Calu3 (cell line): ENCODE measurements around the gene PAK4. TPM values are rescaled to one million over a fixed set of nuclear protein-coding genes. Genes with fewer than 3 reads are reported as not detected.

Experiments used
- Bru-seq: library from RNA; stranded (reverse); fragments of 400-500 nt; gene quantifications from one replicate; lab custom pipeline; 2021; lab: Mats Ljungman, UMichigan
- BruChase-seq, 2 experiments: library from RNA; stranded (reverse); fragments of 400-500 nt; gene quantifications; one replicate each; lab custom pipeline; 2021; lab: Mats Ljungman, UMichigan
- BruUV-seq: library from RNA; stranded (reverse); fragments of 400-500 nt; replicated peaks from 2 replicates; lab custom pipeline; 2021; lab: Mats Ljungman, UMichigan
- CTCF ChIA-PET: fragments of 300-600 bp; sonication (Branson Sonifier 250); formaldehyde crosslinking; loops from one replicate; lab custom pipeline; 2022; ENCODE audit warnings: antibody characterized with exemption; lab: Charles Lee
- DNase-seq: peaks from one replicate; pipeline ENCODE4 v3.0.0; 2022
- H3K27ac Mint-ChIP-seq: one replicate; pipeline ENCODE4 v1.8.0; 2022; ENCODE audit warnings: mixed read lengths; ENCODE audit not compliant: unreplicated experiment
- H3K27me3 Mint-ChIP-seq: one replicate; pipeline ENCODE4 v1.8.0; 2022; ENCODE audit warnings: mixed read lengths; ENCODE audit not compliant: unreplicated experiment
- H3K36me3 Mint-ChIP-seq: one replicate; pipeline ENCODE4 v1.8.0; 2022; ENCODE audit warnings: mild to moderate bottlenecking, moderate library complexity, mixed read lengths; ENCODE audit not compliant: insufficient read depth, unreplicated experiment
- H3K4me1 Mint-ChIP-seq: one replicate; pipeline ENCODE4 v1.8.0; 2022; ENCODE audit warnings: mild to moderate bottlenecking, low read depth, mixed read lengths; ENCODE audit not compliant: unreplicated experiment
- H3K4me3 Mint-ChIP-seq: one replicate; pipeline ENCODE4 v1.8.0; 2022; ENCODE audit warnings: mild to moderate bottlenecking, low read depth, moderate library complexity, mixed read lengths; ENCODE audit not compliant: unreplicated experiment
- H3K9me3 Mint-ChIP-seq: one replicate; pipeline ENCODE4 v1.8.0; 2022; ENCODE audit warnings: low read depth, mixed read lengths; ENCODE audit not compliant: unreplicated experiment
- CTCF ChIP-seq: fragments of 200-600 bp; IDR thresholded peaks from one replicate; pipeline ENCODE4 v1.8.0; 2022; ENCODE audit warnings: antibody characterized with exemption; ENCODE audit not compliant: unreplicated experiment
- intact Hi-C: fragments of 100-400 bp; cut with micrococcal nuclease; formaldehyde crosslinking; loops from one replicate; pipeline ENCODE4 v1.10.0; 2022; ENCODE audit not compliant: unreplicated experiment
- long read RNA-seq: library from polyadenylated mRNA; stranded (forward); transcript quantifications from one replicate; pipeline ENCODE4 v2.0.0, GENCODE V29; 2022
- total RNA-seq: library from RNA; stranded (reverse); gene quantifications from 2 replicates; pipeline ENCODE4 v1.2.3, GENCODE V29; 2022

Gene PAK4
- total RNA-seq (75.7 and 89.2 TPM in 2 replicates), Bru-seq, nascent RNA (percentile 77 among the genes with signal in this experiment), BruChase-seq, experiment 1, labeled RNA remaining after a 6-hour chase (percentile 79 among the genes with signal in this experiment), BruChase-seq, experiment 2, labeled RNA remaining after a 2-hour chase (percentile 73 among the genes with signal in this experiment)
- long read RNA-seq, partial matches to known transcripts, result 7 of 50 reads
- long read RNA-seq, other reads (novel, unspliced or antisense), result 38 of 50 reads

GRCh38 chr19:39125554-39126311, at the start of gene PAK4:
Gene PAK4, plus strand, starts transcription at chr19:39125786. Its CDS starts 43,768 bp downstream, at chr19:39169554.
- DNase-seq, result peak; percentile 99
- CTCF ChIA-PET, result interaction anchor here (0.6 to 0.7 kb wide), 2 partner anchors 14 to 491 kb away, joined by 3 to 7 read pairs; no protein-coding TSS in a partner anchor
- H3K36me3 Mint-ChIP-seq, result peaks cover 39% of the 10 kb centered on the region
- H3K27ac Mint-ChIP-seq, result peak within 1 kb of the TSS; percentile 96
- H3K27me3 Mint-ChIP-seq, result no peaks in the 10 kb centered on the region
- no peaks in the 10 kb centered on the region for H3K9me3 Mint-ChIP-seq
- BruUV-seq, result no TSS peak
- peaks cover 65% of the 10 kb centered on the region for H3K4me1 Mint-ChIP-seq
- no peak for TF ChIP-seq CTCF
- intact Hi-C loops, result no loop called here
- H3K4me3 Mint-ChIP-seq, result peak within 1 kb of the TSS; percentile 94

GRCh38 chr19:39077323-39077722, 48.3 kb upstream of the PAK4 start:
- BruUV-seq, result no TSS peak
- peak overlapping the region; percentile 19 for H3K27ac Mint-ChIP-seq
- H3K27me3 Mint-ChIP-seq, result no peaks in the 10 kb centered on the region
- H3K4me1 Mint-ChIP-seq, result peaks cover 52% of the 10 kb centered on the region
- no peak overlapping the region for H3K4me3 Mint-ChIP-seq
- no peaks in the 10 kb centered on the region for H3K9me3 Mint-ChIP-seq
- intact Hi-C loops, result no loop called here
- CTCF ChIA-PET, result interaction anchor here (0.5 to 0.7 kb wide), 2 partner anchors 31 to 85 kb away, joined by 4 to 6 read pairs; no protein-coding TSS in a partner anchor
- H3K36me3 Mint-ChIP-seq, result peaks cover 34% of the 10 kb centered on the region
- DNase-seq, result no peak
- TF ChIP-seq CTCF, result no peak

GRCh38 chr19:39078436-39079200, 47.0 kb upstream of the PAK4 start:
- no TSS peak for BruUV-seq

More at GRCh38 chr19:39078436-39079200, 47.0 kb upstream of the PAK4 start:
- peak overlapping the region; percentile 92 for H3K27ac Mint-ChIP-seq
- H3K4me3 Mint-ChIP-seq, result peak overlapping the region; percentile 7
- TF ChIP-seq CTCF, result no peak
- CTCF ChIA-PET, result interaction anchor here (0.5 to 1.3 kb wide), 7 partner anchors 10 to 125 kb away, joined by 3 to 7 read pairs (median 4); partner anchors contain the start of gene FBXO17
- H3K9me3 Mint-ChIP-seq, result no peaks in the 10 kb centered on the region
- H3K4me1 Mint-ChIP-seq, result peaks cover 57% of the 10 kb centered on the region
- intact Hi-C loops, result no loop called here
- H3K36me3 Mint-ChIP-seq, result peaks cover 45% of the 10 kb centered on the region
- H3K27me3 Mint-ChIP-seq, result no peaks in the 10 kb centered on the region
- DNase-seq, result peak; percentile 76
